HEK293 (cell line): ENCODE data around the gene RASL12.

Source experiments
- HOXC10 ChIP-seq: sonication (generic); formaldehyde crosslinking; IDR thresholded peaks from 2 replicates; pipeline ENCODE4 v1.8.1; 2023; ENCODE audit warnings: mild to moderate bottlenecking, missing genetic modification reagents
- PRDM2 ChIP-seq: fragments of 450-650 bp; formaldehyde crosslinking; IDR thresholded peaks from 2 replicates; pipeline ENCODE4 v1.5.1; 2016; ENCODE audit warnings: missing biosample characterization, missing genetic modification characterization, borderline replicate concordance
- REST ChIP-seq: fragments of 450-650 bp; formaldehyde crosslinking; IDR thresholded peaks from 2 replicates; pipeline ENCODE4 v1.5.1; 2016; ENCODE audit warnings: missing biosample characterization, missing genetic modification characterization
- TSHZ1 ChIP-seq: fragments of 450-650 bp; formaldehyde crosslinking; IDR thresholded peaks from 2 replicates; pipeline ENCODE4 v1.5.1; 2016; ENCODE audit warnings: missing biosample characterization, missing genetic modification characterization, borderline replicate concordance
- ZNF311 ChIP-seq: fragments of 450-650 bp; formaldehyde crosslinking; IDR thresholded peaks from 2 replicates; pipeline ENCODE4 v1.5.1; 2017; ENCODE audit warnings: missing biosample characterization, missing genetic modification characterization, borderline replicate concordance
- ZNF501 ChIP-seq: fragments of 450-650 bp; formaldehyde crosslinking; IDR thresholded peaks from 2 replicates; pipeline ENCODE4 v1.5.1; 2016; ENCODE audit warnings: missing biosample characterization, missing genetic modification characterization
- ZNF830 ChIP-seq: fragments of 450-650 bp; IDR thresholded peaks from 2 replicates; pipeline ENCODE4 v1.5.0; 2018; ENCODE audit warnings: missing biosample characterization, missing genetic modification characterization, low read depth, mild to moderate bottlenecking, moderate library complexity
- TF ChIP-seq, protein P1 (sequence below): fragments of 450-650 bp; formaldehyde crosslinking; IDR thresholded peaks from 2 replicates; pipeline ENCODE4 v1.5.1; 2016; ENCODE audit warnings: missing biosample characterization, missing genetic modification characterization

DNA sequence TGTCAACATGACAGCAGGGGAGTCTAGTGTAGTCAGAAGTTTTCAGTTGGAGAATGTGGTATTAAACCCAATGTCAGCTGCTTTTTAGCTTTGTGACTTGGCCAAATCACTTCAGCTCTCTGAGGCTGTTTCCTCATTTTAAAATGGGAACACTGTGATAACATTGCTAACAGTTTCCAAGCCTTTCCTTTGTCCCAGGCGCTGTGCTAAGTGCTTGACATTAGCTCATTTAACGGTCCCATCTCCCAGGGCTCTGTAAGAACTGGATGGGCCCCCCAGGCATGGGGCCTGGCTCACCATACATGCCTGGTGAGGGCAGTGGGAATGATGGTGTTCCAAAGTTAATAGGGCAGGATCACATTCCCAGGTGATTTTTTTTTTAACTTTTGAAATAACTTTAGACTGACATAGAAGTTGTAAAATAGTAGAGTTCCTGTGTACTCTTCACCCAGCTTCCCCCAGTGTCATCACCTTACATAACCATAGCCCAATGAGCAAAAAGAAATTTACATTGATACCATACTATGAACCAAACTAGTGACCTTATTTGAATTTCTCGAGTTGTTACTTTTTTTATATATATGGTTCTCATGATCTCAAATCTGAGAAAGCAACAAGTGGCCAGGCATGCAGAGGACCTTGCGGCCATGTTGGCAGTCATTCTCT is 7.7 kb downstream of the RASL12 start:
- TF ChIP-seq ZNF830 (tag by site-specific recombination) (no peak), HOXC10 (CRISPR knock-in tag) (no peak), PRDM2 (tag by site-specific recombination) (no peak), TSHZ1 (tag by site-specific recombination) (no peak), ZNF501 (no peak), REST (tag by site-specific recombination) (no peak), ZNF311 (no peak)
- TF ChIP-seq, protein P1, sequence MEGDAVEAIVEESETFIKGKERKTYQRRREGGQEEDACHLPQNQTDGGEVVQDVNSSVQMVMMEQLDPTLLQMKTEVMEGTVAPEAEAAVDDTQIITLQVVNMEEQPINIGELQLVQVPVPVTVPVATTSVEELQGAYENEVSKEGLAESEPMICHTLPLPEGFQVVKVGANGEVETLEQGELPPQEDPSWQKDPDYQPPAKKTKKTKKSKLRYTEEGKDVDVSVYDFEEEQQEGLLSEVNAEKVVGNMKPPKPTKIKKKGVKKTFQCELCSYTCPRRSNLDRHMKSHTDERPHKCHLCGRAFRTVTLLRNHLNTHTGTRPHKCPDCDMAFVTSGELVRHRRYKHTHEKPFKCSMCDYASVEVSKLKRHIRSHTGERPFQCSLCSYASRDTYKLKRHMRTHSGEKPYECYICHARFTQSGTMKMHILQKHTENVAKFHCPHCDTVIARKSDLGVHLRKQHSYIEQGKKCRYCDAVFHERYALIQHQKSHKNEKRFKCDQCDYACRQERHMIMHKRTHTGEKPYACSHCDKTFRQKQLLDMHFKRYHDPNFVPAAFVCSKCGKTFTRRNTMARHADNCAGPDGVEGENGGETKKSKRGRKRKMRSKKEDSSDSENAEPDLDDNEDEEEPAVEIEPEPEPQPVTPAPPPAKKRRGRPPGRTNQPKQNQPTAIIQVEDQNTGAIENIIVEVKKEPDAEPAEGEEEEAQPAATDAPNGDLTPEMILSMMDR (tag by site-specific recombination) = no peak
